Transverse colon (tissue), 4 donors: Measurements from ENCODE around the gene MAP4K2. TPM values are rescaled to one million over a fixed set of nuclear protein-coding genes. Genes with fewer than 3 reads are reported as not detected.

ENCODE experiments used
- DNase-seq: peaks from one replicate; pipeline ENCODE4 v3.0.0-alpha.2; 2019
- H3K27ac ChIP-seq, 4 donors: fragments of 200-600 bp; sonication (generic); 2 replicates each; pipeline ENCODE4 v1.5.1; 2016 to 2018; ENCODE audit warnings: inconsistent platforms in 4 of 4
- H3K27me3 ChIP-seq: fragments of 200-600 bp; sonication (generic); 2 replicates; pipeline ENCODE4 v1.5.1; 2017; ENCODE audit warnings: inconsistent platforms
- H3K36me3 ChIP-seq, 4 donors: fragments of 200-600 bp; sonication (generic); 2 replicates each; pipeline ENCODE4 v1.5.1; 2017 to 2019; ENCODE audit warnings: inconsistent platforms in 4 of 4
- H3K4me1 ChIP-seq, 4 donors: fragments of 200-600 bp; sonication (generic); 2 replicates each; pipeline ENCODE4 v1.5.1; 2017 to 2020; ENCODE audit warnings: inconsistent platforms in 4 of 4
- H3K4me3 ChIP-seq, 4 donors: fragments of 200-600 bp; sonication (generic); 1 replicate in 1 of 4; 2 replicates in 3 of 4; pipeline versions ENCODE4 v1.5.1 to v1.6.1; 2017 to 2019; ENCODE audit warnings: inconsistent platforms in 4 of 4
- H3K9me3 ChIP-seq, 2 donors: fragments of 200-600 bp; sonication (generic); 2 replicates each; pipeline ENCODE4 v1.5.1; 2017 to 2019; ENCODE audit warnings: inconsistent platforms in 2 of 2
- CTCF ChIP-seq, 5 experiments: fragments of 200-600 bp in 3 of 5; fragments of 450-650 bp in 2 of 5; sonication (generic) in 3 of 5; IDR thresholded peaks; 1 replicate in 2 of 5; 2 replicates in 3 of 5; pipeline ENCODE4 v1.5.1; 2016 to 2017; ENCODE audit warnings: antibody characterized with exemption in 5 of 5, inconsistent platforms in 3 of 5, mild to moderate bottlenecking in 2 of 5, moderate library complexity in 1 of 5
- EP300 ChIP-seq: sonication (generic); formaldehyde crosslinking; IDR thresholded peaks from one replicate; pipeline ENCODE4 v1.6.1; 2017; ENCODE audit warnings: antibody characterized with exemption, low read depth
- POLR2A ChIP-seq: fragments of 450-650 bp; IDR thresholded peaks from one replicate; pipeline ENCODE4 v1.6.1; 2016; ENCODE audit warnings: antibody characterized with exemption, mild to moderate bottlenecking, moderate library complexity
- POLR2AphosphoS5 ChIP-seq, 3 donors: sonication (generic); formaldehyde crosslinking; IDR thresholded peaks; one replicate each; pipeline ENCODE4 v1.6.1; 2016; ENCODE audit warnings: antibody characterized with exemption in 3 of 3
- WGBS, 2 donors: methylation state at CpG; one replicate each; pipeline ENCODE4 v1.1.5; 2018; ENCODE audit warnings: low coverage in 1 of 2; 5-methylcytosine and 5-hydroxymethylcytosine counted together
- in situ Hi-C, 4 donors: fragments of 200-750 bp; cut with MboI; loops; one replicate each; pipeline versions ENCODE4 v1.15.0 to v1.15.1; 2017; ENCODE audit warnings: low sequenced_read_pairs in 3 of 4, low pct_ligation_motif_present in 1 of 4, low pct_unique_long_range_greater_than_20kb in 1 of 4
- intact Hi-C: fragments of 100-400 bp; cut with DNase I; formaldehyde crosslinking; loops from one replicate; pipeline ENCODE4 v1.15.1; 2023; ENCODE audit warnings: low total_unique reads
- total RNA-seq, 4 donors: library from RNA; depleted of rRNA; stranded (reverse); fragments of >200 nt; gene quantifications; one replicate each; pipeline ENCODE4 v1.1.0, GENCODE V29; 2016

The MAP4K2 gene
- total RNA-seq, 4 donors from 2014 or later, result 10.1 to 369 (median 90.9) TPM

- H3K27ac ChIP-seq, result no peak overlapping the region
- DNase-seq, result no peak
- H3K9me3 ChIP-seq, result no peaks in the 10 kb centered on the region
- H3K27me3 ChIP-seq, result no peaks in the 10 kb centered on the region
- H3K4me1 ChIP-seq, result peaks cover 0 to 13% (median 7%) of the 10 kb centered on the region in 4 donors
- intact Hi-C loops, result no loop called here
- no peak overlapping the region for H3K4me3 ChIP-seq
- in situ Hi-C loops, result loop anchor here in 1 of 4 donors (10.0 kb wide), 1 partner anchor 55 kb away; no protein-coding TSS in a partner anchor
- no peaks in the 10 kb centered on the region for H3K36me3 ChIP-seq
- 84% methylated on average over 22 of the region's 24 CpGs; no CpG with 5 or more reads in 1 of the 2 donors for WGBS, 2 donors
- no peak for TF ChIP-seq POLR2AphosphoS5 (IDR thresholded peaks at IDR 0.05)
- TF ChIP-seq CTCF (IDR thresholded peaks at IDR 0.05), result no peak
- TF ChIP-seq POLR2A, result no peak
- no peak for TF ChIP-seq EP300
Measured at GRCh38 chr11:64839887-64840782, 37.1 kb upstream of the MAP4K2 start.

- Histone ChIP-seq H3K9me3 (no peaks in the 10 kb centered on the region), H3K27ac (no peak overlapping the region), H3K27me3 (no peaks in the 10 kb centered on the region), H3K4me3 (no peak overlapping the region), H3K4me1 (peaks cover 0 to 8% (median 6%) of the 10 kb centered on the region in 4 donors), H3K36me3 (no peaks in the 10 kb centered on the region)
- in situ Hi-C loops (no loop called here), intact Hi-C loops (no loop called here)
- WGBS, 2 donors, result 60 to 93% methylated on average over 2 to 13 of the region's 13 CpGs
- TF ChIP-seq EP300 (no peak), POLR2AphosphoS5 (IDR thresholded peaks at IDR 0.05) (no peak)
- DNase-seq, result no peak
Measured at GRCh38 chr11:64839335-64839734, 36.3 kb upstream of the MAP4K2 start.

- intact Hi-C loops, result no loop called here
- Histone ChIP-seq H3K36me3 (no peaks in the 10 kb centered on the region), H3K27ac (no peak overlapping the region), H3K4me3 (no peak overlapping the region), H3K4me1 (peaks cover 0 to 8% (median 4%) of the 10 kb centered on the region in 4 donors), H3K27me3 (no peaks in the 10 kb centered on the region), H3K9me3 (no peaks in the 10 kb centered on the region)
- no peak for DNase-seq
- no peak for TF ChIP-seq POLR2A
- TF ChIP-seq CTCF (IDR thresholded peaks at IDR 0.05), result no peak
- TF ChIP-seq POLR2AphosphoS5 (IDR thresholded peaks at IDR 0.05), result no peak
- in situ Hi-C loops, result no loop called here
- WGBS, 2 donors, result 96% methylated on average over 21 of the region's 28 CpGs; no CpG with 5 or more reads in 1 of the 2 donors
Measured at GRCh38 chr11:64838600-64839334, 35.8 kb upstream of the MAP4K2 start.

GRCh38 chr11:64837887-64838351, 34.9 kb upstream of the MAP4K2 start:
- WGBS, 2 donors, result 88% methylated on average over 9 of the region's 10 CpGs; no CpG with 5 or more reads in 1 of the 2 donors
- in situ Hi-C loops (no loop called here), intact Hi-C loops (no loop called here)
- H3K4me1 ChIP-seq, result peaks cover 0 to 7% (median 2%) of the 10 kb centered on the region in 4 donors
- H3K4me3 ChIP-seq, result no peak overlapping the region
- no peak for DNase-seq
- H3K9me3 ChIP-seq, result no peaks in the 10 kb centered on the region
- H3K27me3 ChIP-seq, result no peaks in the 10 kb centered on the region
- TF ChIP-seq POLR2A (no peak), POLR2AphosphoS5 (IDR thresholded peaks at IDR 0.05) (no peak), CTCF (IDR thresholded peaks at IDR 0.05) (no peak), EP300 (no peak)
- no peak overlapping the region for H3K27ac ChIP-seq
- no peaks in the 10 kb centered on the region for H3K36me3 ChIP-seq
